HG03565 (cell line): ENCODE results near the gene FLAD1.

Experiments used
- ATAC-seq: cut with Tn5 transposase; IDR thresholded peaks from one replicate; pipeline ENCODE4 v1.9.1; 2021; ENCODE audit warnings: mild to moderate bottlenecking, moderate library complexity; ENCODE audit not compliant: unreplicated experiment

FLAD1 gene

DNA sequence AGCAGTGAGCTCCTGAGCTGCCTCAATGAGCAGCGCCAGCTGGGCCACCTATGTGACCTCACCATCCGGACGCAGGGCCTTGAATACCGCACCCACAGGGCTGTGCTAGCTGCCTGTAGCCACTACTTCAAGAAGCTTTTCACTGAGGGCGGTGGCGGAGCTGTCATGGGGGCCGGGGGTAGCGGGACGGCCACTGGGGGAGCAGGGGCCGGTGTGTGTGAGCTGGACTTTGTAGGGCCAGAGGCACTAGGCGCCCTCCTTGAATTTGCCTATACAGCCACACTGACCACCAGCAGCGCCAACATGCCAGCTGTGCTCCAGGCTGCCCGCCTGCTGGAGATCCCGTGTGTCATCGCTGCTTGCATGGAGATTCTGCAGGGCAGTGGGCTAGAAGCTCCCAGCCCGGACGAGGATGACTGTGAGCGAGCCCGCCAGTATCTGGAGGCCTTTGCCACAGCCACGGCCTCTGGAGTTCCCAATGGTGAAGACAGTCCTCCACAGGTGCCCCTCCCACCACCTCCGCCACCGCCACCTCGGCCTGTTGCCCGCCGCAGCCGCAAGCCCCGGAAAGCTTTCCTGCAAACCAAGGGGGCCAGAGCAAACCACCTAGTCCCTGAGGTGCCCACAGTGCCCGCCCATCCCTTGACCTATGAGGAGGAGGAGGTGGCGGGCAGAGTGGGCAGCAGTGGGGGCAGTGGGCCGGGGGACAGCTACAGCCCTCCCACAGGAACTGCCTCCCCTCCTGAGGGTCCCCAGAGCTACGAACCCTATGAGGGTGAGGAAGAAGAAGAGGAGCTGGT is 31.8 kb downstream of the FLAD1 start:
- no peak for ATAC-seq

DNA sequence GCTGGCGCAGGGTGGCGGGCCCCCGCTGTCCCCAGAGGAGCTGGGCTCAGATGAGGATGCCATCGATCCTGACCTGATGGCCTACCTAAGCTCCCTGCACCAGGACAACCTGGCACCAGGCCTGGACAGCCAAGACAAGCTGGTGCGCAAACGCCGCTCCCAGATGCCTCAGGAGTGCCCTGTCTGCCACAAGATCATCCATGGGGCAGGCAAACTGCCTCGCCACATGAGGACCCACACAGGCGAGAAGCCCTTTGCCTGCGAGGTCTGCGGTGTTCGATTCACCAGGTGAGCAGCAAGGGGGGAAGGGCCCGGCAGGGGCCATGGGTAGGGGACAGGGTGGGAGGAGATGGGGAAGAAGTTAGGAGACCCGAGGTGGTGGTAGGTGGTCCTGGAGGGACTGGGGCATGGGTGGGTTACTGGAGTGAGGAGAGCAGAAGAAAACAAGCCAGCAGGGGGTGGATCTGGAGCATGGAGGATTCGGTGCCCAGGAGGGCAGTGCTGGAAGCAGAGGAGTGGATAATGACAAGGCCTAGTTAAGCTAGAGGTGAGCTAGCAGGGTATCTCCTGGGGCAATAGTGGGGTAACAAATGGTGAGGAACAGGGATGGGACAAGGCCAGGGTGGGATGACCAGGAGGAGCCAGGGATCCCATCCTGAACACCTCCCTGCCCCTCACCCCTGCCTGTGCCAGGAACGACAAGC is 32.5 kb downstream of the FLAD1 start:
- no peak for ATAC-seq

DNA sequence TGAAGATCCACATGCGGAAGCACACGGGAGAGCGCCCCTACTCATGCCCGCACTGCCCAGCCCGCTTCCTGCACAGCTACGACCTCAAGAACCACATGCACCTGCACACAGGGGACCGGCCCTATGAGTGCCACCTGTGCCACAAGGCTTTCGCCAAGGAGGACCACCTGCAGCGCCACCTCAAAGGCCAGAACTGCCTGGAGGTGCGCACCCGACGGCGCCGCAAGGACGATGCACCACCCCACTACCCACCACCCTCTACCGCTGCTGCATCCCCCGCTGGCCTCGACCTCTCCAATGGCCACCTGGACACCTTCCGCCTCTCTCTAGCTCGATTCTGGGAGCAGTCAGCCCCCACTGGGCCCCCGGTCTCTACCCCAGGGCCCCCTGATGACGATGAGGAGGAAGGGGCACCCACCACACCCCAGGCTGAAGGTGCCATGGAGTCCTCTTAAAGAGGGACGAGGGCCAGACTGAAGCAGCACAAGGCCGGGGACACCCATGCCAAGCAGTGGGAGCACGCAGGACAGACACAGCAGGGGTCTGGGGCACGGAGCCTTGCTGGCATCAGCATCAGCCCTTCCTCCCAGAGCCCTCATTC is 33.2 kb downstream of the FLAD1 start:
- no peak for ATAC-seq

DNA sequence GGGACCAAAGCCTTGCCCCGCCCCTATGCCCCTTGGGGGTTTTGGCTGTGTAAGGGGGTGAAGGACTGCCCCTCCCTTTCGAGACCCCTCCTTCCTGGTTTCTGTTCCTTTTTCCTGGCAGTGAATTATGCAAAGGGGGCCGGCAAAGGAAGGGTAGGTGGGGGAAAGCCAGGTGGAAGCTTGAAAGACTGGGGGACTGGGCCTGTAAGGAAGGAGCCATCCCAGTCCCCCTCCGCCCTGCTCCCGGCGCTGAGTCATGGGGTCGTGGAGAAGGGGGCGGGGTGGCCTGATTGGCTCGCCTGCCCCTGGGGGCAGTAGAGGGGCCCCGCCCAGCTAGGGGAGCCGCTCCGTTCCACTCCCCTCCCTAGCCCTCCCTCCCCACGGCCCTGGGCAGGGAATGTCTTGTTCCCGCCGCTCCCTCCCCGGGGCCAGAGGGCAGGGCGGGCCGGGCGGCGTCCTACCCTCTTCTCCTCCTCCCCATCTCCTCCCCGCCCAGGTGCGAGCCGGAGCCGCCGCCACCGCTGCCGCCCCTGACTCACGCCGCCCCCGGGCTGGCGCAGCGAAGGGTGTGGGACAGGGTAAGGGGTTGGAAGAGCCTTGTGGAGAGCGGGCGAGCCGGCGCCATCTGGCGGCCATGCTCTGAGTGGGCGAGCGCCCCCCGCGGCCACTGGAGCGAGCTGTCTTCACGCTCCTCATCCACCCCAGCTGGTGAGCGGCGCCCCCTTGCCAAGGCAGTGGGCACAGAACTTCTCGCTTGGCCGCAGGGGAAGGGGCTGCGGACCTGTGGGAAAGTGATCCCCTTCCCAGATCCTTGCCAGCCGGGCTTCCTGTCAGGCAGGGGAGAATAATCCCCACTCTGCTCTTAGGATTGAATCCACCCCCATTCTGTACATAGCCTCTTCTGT is 34.1 kb downstream of the FLAD1 start:
- peak; percentile 74 for ATAC-seq

DNA sequence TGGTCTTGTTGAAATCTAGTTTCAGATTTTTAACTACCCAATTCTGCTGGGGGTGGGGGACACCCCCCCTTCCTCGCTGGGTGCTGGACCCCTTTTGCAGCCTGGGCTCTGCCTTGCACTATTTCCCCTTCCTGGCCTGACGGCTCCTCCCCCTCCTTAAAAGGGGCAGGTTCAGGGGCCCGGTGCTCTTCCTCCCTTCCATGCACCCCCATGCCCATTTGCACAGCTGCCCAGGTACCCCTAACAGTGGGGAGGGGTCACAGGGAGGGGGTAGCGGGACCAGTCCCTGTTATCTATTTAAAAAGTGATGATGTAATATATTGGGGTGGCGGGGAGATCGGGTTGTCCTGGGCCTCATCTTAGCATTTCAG is 34.8 kb downstream of the FLAD1 start:
- ATAC-seq = no peak

DNA sequence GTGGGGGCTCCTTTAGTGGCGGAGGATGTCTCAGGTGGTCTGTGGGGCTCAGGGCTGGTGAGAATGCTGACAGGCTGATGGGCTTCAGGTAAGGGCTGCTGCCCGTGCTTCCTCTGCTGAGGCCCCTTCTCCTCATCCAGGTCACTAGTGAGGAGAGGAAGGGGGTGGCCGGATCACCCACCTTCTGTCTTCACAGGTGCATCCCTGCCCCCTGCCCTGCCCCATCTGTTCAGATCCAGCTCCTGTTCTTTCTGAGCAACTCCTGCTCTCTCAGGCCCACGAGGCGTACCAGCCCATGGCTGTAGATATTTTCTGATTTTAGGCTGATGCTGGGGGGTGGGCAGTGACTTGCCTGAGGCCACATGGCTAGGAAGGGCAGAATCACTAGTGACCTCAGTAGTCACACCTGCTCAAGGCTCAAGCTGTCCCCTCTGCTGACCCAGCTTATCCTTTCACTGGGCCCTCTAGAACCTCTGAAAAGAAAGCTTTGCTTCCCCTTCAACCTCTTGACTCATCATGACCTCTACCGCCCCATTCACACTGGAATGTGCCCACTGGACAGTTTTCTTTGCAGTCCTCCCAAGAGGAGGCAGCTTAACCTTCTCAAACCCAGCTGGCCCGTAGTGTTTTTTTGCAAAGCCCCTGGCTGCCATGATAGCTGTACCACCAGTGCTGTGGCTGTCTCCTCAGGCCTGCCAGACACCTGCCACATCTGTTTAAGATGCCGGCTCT is 35.6 kb downstream of the FLAD1 start:
- ATAC-seq = no peak

DNA sequence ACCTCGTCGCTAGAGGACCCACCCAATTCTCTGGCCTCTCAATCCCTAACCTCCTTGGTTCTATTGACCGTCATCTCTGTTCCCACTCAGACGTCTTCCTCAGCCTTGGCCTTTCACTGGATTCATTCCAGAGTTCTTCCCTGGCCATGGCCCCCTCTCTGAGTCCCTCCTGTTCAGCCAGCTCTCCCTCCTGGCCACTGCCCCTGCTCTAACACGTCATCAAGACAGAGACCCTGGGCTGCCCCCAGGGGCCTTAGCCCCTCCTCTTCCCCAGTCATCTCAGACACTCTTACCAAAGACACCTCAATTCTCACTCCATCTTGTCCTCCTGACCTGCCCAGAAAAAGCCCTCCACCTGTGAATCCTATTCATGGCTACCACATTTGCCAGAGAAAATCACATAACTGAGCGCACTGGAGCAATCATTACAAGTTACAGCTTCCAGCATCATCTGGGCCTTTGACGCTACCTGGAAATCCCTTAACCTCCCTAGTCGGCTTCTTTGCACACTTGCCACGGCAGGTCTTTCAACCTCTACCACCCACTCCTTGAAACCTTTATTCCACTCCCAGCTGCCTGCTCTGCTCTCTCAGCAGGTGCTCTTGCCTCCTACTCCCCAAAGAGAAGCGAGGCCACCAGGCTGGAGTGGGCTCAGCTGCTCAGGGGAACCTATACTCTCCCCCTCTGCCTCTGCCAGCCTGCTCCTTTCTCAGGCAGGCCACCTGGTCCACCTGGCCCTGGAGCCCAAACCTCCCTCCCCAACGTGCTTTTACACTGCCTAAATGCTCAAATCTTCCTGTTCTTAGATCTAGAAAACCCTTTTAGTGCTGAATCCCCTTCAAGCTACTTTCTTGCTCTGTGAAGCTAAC is 36.5 kb downstream of the FLAD1 start:
- no peak for ATAC-seq

DNA sequence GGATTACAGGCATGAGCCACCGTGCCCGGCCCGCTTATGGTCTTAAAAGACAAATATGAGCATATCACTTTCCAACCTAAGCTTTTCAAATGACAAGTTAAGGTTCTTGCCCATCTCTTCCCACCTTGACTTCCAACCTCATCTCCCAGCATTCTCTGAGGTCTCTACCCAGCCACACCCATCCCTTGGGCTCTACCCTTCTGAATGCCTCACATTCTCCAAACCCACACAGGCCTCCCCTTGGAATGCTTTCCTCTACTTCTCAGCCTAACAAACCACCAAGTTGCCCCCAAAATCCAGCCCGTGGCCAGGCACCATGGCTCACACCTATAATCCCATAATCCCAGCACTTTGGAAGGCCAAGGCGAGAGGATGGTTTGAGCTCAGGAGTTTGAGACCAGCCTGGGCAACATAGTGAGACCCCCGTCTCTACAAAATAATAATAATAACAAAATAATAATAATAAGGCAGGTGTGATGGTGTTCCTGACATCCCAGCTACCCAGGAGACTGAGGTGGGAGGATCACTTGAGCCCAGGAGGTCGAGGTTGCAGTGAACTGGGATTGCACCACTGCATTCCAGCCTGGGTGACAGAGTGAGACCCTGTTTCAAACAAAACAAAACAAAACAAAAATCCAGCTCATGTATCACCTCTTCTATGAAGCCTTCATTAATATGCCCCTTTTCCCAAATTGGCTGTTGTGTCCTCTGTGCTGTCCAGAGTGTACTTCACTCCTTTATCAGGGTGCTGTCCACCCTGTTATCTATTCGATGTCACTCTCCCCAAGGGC is 39.2 kb downstream of the FLAD1 start:
- ATAC-seq = no peak

DNA sequence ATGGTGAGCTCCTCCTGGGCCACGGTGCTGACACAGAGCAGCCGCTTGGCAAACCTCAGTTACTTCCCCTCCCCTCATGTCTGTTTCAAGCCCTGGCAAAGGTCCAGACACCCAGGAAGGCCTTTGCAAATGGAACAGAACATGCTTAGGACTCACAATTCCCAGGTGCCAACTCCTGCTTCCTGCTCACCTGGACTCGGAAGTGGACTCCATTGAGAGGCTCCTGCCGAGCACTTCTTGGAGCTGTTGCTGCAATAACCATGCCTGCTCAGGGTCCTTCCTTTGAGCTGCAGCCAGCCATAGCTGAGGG is 39.7 kb downstream of the FLAD1 start:
- ATAC-seq = no peak

DNA sequence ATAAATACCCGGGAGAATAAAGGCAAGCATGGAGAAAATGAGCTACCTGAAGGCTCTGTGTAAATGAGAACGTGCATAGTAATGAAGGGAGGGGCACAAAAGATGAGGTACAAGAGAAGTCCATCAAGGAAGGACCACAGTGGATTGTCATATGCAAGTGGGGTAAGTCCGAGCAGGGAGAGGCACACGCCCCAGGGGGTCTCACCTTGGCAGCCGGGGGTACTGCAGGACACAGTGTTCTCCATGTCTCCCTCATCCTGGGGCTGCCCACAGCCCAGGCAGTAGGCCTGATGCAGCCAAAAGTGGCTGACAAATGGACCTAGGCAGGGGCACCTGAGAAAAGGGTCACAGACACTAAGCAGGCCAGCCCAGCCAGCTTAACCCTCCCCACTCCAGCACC is 40.5 kb downstream of the FLAD1 start:
- ATAC-seq = no peak

DNA sequence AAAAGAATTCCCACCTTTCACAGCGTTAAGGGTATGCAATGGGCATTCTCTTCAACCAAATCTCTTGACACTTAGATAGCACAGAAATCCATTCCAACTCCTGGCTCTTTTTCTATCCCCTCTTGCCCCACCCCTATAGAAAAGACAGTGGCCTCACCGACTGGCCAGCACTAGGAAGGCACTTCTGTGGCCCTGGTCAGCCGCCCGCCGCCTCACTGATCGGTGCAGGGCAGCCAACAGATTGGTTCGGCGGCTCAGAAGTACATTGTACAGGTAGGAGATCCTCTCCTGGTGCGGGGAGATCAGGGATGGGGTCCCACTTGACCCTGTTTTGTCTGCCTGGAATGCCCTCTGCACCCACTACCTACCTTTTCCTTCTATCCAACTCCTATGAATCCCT is 41.2 kb downstream of the FLAD1 start:
- ATAC-seq = no peak

DNA sequence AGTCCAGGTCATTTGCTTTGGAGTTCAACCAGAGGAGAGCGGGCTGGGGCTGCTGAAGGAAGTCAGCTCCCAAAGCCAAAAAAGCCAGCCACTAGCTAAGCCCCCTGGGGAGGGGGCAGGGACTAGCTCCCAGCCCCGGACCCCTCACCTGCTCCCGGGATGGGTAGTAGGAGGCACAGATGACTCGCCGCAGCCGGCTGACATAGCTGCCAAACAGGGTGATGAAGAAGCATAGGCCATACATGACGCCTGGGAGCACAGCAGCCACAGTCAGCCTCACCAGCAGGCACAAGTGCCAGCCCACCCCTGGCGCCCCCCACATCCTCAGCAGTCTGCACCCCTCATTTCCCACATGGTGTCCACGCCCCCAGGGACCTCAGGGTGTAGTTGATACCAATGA is 43.0 kb downstream of the FLAD1 start:
- no peak for ATAC-seq

DNA sequence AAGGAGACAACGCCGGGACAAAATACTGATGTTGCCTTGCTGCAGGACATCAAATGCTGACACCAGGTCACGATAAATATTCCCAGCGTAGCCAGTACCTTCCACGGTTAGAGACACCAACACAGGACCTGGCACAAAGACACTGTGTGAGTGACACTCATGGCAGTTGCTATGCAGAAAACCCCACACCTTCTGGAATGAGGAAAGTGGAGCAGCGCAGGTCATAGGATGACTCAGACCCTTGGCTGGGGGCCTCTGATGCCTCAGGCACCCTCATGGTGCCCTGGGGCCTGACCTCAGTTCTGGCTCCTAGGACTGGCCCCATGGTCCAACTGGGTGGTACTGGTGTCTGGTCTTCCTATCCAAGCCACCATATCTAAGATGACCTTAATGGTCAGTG is 43.4 kb downstream of the FLAD1 start:
- ATAC-seq = no peak

DNA sequence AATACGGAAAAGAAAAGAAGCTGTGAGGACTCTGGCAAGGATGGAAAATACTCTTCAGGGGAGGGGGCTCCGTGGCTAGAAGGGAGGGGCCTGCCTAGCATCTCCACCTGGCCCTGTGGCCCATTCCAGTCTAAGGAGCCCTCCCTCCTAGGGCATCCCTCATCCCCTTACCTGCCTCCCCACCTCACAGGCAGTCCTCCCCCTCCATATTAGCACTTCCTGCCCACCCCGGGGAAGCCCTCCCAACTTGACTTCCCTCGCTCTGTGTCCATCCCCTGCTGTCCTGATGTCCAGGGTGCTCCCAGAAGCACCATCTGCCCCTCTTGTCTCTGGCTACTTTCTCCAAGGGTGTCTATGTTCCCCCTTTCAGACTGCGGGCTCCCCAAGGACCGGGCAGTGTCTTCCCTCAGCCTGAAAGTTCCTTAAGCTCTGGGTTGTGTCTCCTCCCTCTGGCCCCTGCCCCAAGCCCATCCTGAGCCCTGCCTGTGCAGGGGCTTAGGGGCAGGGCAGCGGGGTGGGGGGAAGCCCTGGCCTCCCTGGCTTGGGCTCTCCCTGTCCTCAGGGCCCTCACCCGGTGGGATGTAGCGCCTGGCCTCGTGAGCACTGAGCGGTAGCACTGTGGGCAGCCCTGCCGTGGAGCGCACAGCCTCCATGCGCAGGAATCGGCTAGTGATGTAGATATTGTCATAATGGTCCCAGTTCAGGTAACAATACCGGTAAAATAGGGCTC is 46.5 kb downstream of the FLAD1 start:
- no peak for ATAC-seq

DNA sequence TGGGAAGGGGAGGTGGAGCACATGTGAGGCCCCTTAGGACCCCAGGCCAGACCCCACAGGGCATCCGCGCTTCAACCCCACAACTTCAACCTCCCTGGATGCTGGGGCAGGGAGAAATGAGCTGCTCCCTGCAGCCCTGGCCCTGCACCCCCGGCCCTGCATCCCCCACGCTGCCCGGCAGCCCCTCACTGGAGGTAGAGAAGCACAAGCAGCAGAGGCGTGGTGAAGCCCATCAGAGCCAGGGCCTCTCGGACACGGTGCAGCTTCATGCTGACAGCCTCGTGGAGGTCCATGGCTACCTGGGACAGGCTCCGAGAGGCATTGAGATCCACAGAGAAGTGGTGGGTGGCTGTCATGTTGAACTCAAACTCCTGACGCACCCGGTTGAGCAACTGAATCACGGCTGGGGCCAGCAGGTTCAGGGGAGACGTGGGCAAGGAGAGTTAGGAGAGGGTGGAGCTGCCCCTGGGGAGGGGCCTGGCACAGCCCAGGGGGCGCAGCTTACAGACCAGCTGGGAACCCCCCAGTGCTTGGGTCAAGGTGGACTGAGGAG is 47.2 kb downstream of the FLAD1 start:
- no peak for ATAC-seq

DNA sequence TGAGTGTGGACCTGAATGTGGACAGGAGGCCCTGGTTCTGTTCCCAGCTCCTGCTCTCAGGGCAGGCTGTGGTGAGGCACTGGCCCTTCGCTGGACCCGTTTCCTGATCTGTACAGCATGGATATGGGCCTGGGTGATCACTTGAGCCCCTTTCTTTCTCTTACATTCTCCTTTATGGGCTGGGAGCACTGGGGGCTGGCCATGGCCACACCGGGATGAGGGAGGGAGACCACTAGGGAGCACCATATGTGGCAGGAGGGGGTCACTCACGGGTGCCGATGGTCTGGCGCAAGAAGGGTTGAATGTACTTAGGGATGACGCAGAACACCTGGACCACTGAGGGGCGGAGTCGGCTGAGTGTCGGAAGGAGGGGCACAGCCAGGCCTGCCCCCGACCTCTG is 47.8 kb downstream of the FLAD1 start:
- no peak for ATAC-seq

DNA sequence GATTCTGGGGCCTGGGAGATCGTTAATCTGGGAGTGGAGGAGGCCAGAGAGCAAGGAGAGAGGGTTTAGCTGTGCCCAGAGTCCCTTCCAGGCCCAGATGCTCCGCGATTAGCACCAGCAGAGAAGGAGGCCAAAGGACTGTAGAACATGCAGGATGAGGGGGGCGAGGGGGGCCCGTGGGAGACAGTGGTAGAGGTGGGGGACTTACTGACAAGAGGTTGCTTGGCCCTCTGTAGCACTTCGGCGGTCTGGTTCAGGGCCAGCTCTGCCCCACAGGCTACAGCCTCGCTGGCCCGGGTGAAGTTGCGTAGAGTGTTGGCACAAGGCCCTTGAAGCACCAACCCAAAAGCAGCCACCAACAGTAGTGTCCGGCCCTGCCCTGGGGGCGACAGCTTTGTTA is 49.7 kb downstream of the FLAD1 start:
- ATAC-seq = no peak

DNA sequence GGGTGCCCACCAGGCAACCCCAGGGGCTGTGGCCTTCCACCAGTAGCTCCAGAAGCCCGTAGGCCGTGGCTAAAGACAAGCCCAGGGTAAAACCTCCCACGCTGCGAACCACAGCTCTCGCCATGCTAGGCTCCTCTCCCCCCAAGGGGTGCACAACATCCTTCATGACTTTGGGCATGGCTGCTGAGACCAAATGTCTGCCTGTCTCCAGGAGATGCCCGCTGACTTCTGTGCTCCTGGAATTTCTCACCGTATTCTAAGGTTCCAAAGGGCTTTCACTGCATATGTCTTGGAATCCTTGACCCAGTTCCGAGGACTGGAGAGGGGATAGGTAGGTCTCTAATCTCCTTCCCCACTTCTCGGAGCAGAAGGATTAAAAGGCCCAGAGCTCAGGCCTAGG is 50.4 kb downstream of the FLAD1 start, which contains the start of the genes DCST1 and DCST2:
TSS of gene DCST1 (plus strand) at position 301 of the 400 bp plus-strand sequence. CDS start 213 bp downstream, outside the sequence.
TSS of gene DCST2 (minus strand) at position 258 of the 400 bp plus-strand sequence. CDS start at position 178, 80 bp downstream.
- ATAC-seq = no peak
